GM12872 (cell line): ENCODE results near the gene LIAS.

Source experiments
- TF ChIP-seq, protein P1 (sequence below): IDR thresholded peaks from 3 replicates; pipeline ENCODE4 v1.5.1; 2011; ENCODE audit warnings: low read depth, mild to moderate bottlenecking, low read length, moderate library complexity; ENCODE audit not compliant: insufficient read depth

LIAS gene

GRCh38 chr4:39458505-39459300, at the start of gene LIAS, which contains the start of gene RPL9:
Gene LIAS (plus strand): TSS chr4:39459056. CDS start chr4:39459118, 62 bp downstream.
Gene RPL9 (minus strand): TSS chr4:39458922. CDS start chr4:39458439, 483 bp downstream.
- TF ChIP-seq, protein P1, sequence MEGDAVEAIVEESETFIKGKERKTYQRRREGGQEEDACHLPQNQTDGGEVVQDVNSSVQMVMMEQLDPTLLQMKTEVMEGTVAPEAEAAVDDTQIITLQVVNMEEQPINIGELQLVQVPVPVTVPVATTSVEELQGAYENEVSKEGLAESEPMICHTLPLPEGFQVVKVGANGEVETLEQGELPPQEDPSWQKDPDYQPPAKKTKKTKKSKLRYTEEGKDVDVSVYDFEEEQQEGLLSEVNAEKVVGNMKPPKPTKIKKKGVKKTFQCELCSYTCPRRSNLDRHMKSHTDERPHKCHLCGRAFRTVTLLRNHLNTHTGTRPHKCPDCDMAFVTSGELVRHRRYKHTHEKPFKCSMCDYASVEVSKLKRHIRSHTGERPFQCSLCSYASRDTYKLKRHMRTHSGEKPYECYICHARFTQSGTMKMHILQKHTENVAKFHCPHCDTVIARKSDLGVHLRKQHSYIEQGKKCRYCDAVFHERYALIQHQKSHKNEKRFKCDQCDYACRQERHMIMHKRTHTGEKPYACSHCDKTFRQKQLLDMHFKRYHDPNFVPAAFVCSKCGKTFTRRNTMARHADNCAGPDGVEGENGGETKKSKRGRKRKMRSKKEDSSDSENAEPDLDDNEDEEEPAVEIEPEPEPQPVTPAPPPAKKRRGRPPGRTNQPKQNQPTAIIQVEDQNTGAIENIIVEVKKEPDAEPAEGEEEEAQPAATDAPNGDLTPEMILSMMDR: no peak

GRCh38 chr4:39410415-39410814, 48.4 kb upstream of the LIAS start:
- TF ChIP-seq, protein P1: peak; percentile 8; the same call in 1 of the 3 replicates

DNA sequence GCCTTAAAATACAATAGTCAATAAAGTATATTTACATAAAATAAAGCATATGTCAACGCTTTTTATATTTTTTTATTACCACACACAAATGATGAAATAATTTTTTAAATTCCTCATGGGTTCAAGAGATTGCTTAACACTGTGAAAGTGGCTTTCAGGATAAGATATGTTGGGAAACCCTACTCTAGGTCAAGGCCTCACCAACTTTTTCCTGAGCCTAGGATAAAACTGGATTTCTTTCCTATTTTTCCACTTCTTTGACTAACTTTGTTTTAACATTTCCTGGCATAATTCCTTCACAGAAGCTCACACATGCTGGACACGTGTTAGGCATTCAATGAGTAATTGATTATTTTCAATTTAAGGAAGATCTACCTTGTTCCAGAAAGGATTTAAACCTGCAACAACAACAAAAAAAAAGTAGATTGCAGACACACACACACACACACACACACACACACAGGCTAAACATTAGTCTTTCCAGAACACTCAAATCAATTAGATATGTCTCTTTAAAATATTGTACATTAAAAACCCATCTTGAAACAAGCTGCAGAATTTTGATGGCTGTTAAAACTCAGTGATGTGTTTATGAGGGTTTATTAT, 43.1 kb upstream of the LIAS start:
- TF ChIP-seq, protein P1: no peak

DNA sequence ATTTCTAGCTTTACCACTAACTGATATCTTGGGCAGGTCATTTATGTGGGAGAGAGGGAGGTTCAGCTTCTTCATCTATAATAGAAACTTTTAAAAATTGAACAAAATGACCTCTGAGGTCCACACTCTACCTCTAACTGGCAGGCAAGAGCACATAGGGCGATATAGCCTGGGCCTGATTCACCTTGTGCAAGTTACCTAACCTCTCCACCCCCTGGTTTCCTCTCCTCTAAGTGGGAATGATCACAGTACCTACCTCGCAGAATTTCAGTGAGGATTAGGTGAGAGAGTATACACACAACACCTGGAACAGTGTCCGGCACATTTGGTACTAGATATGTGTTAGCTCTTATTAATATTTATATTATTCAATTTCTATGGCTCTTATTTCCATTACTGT, 36.6 kb upstream of the LIAS start:
- TF ChIP-seq, protein P1: no peak

GRCh38 chr4:39426728-39427127, 32.1 kb upstream of the LIAS start:
- TF ChIP-seq, protein P1: no peak

- TF ChIP-seq, protein P1: no peak
Observed at GRCh38 chr4:39427520-39428114, 31.2 kb upstream of the LIAS start.
